ENCODE measurements around the gene LAMA2.

DNA sequence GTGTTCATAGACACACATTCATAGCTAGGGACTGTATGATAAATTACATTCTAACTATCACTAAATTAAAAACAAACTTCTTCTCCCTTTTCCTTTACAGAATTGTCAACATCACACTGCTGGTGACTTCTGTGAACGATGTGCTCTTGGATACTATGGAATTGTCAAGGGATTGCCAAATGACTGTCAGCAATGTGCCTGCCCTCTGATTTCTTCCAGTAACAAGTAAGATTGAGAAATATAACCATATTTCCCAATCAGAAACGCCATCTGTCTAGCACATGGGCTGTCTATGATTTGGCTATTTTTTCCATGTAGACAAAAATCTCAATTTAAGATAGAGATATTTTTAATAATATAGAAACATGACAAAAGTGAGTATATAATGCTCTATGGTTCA, 459.3 kb downstream of the LAMA2 start:
- no peak for TF ChIP-seq POLR2A (IDR thresholded peaks at IDR 0.05)
- no peak for TF ChIP-seq CTCF (IDR thresholded peaks at IDR 0.05)
